Endodermal cell (in vitro differentiated cells): ENCODE measurements around the gene TMEM59. TPM values are rescaled to one million over a fixed set of nuclear protein-coding genes. Genes with fewer than 3 reads are reported as not detected.
A peak's percentile ranks its signal among the peaks of the same experiment; 100 is the strongest.
"Not testable (repeated sequence)": the region's sequence is repeated elsewhere in the genome, so short reads cannot be mapped to it uniquely, and the experiment has no call there.

Source experiments
- DNase-seq: peaks from one replicate; pipeline ENCODE4 v3.0.0-alpha.2; 2017
- H3K27ac ChIP-seq: 2 replicates; pipeline ENCODE4 v1.5.1; 2013; ENCODE audit warnings: mild to moderate bottlenecking, low read depth, low read length, moderate library complexity
- H3K27me3 ChIP-seq: 2 replicates; pipeline ENCODE4 v1.6.1; 2013; ENCODE audit warnings: mild to moderate bottlenecking, low read length, moderate library complexity; ENCODE audit not compliant: insufficient read depth, control insufficient read depth, poor library complexity, severe bottlenecking
- H3K36me3 ChIP-seq: 2 replicates; pipeline ENCODE4 v1.7.0; 2013; ENCODE audit warnings: mild to moderate bottlenecking, low read length, moderate library complexity; ENCODE audit not compliant: control insufficient read depth, insufficient read depth
- H3K4me1 ChIP-seq: one replicate; pipeline ENCODE4 v1.7.0; 2013; ENCODE audit warnings: low read length; ENCODE audit not compliant: control insufficient read depth, insufficient read depth
- H3K4me3 ChIP-seq: 2 replicates; pipeline ENCODE4 v1.5.1; 2013; ENCODE audit warnings: mild to moderate bottlenecking, low read length, moderate library complexity
- H3K9ac ChIP-seq: 2 replicates; pipeline ENCODE4 v1.6.1; 2013; ENCODE audit warnings: mild to moderate bottlenecking, low read length, moderate library complexity; ENCODE audit not compliant: poor library complexity, severe bottlenecking; ENCODE audit errors: extremely low read depth
- H3K9me3 ChIP-seq: 2 replicates; pipeline ENCODE4 v1.6.1; 2013; ENCODE audit warnings: mild to moderate bottlenecking, low read length, moderate library complexity; ENCODE audit not compliant: control insufficient read depth
- H3K27ac Mint-ChIP-seq: 2 replicates; pipeline ENCODE4 v1.8.0; 2020; ENCODE audit warnings: mixed read lengths
- H3K27me3 Mint-ChIP-seq: 2 replicates; pipeline ENCODE4 v1.8.0; 2021; ENCODE audit warnings: mild to moderate bottlenecking, mixed read lengths; ENCODE audit not compliant: insufficient read depth
- H3K36me3 Mint-ChIP-seq: 2 replicates; pipeline ENCODE4 v1.8.0; 2020; ENCODE audit warnings: low read depth, mixed read lengths
- H3K4me1 Mint-ChIP-seq: 2 replicates; pipeline ENCODE4 v1.8.0; 2020; ENCODE audit warnings: mixed read lengths
- H3K4me3 Mint-ChIP-seq: 2 replicates; pipeline ENCODE4 v1.8.0; 2020; ENCODE audit warnings: mild to moderate bottlenecking, moderate library complexity, mixed read lengths
- H3K9me3 Mint-ChIP-seq: 2 replicates; pipeline ENCODE4 v1.8.0; 2020; ENCODE audit warnings: mild to moderate bottlenecking, mixed read lengths
- CTCF ChIP-seq: fragments of 200-600 bp; sonication (generic); conservative IDR thresholded peaks from 2 replicates; pipeline ENCODE4 v1.5.0; 2021; ENCODE audit warnings: antibody characterized with exemption, mild to moderate bottlenecking
- WGBS, 2 experiments: methylation state at CpG; one replicate each; pipeline versions ENCODE4 v1.1.5 to v1.1.7; 2013; ENCODE audit warnings: missing lambda C conversion rate in 2 of 2, mixed read lengths in 1 of 2; ENCODE audit not compliant: insufficient coverage in 1 of 2, insufficient read length in 1 of 2; 5-methylcytosine and 5-hydroxymethylcytosine counted together
- total RNA-seq, 2 donors: library from RNA; stranded (reverse); fragmentation: NEBNext Ultra II Directional in 1 of 2; extraction: Animal tissue kit (Norgen Biotek cat#: 25700) in 1 of 2; gene quantifications; 2 replicates in 1 of 2; 3 replicates in 1 of 2; pipeline ENCODE4 v1.2.1, GENCODE V29; 2021

Gene TMEM59
- total RNA-seq, 2 donors from 2014 or later: 99.6 to 112 TPM

GRCh38 chr1:54006508-54006907, 46.5 kb downstream of the TMEM59 start:
- no peak for TF ChIP-seq CTCF
- Histone ChIP-seq H3K4me3 (no peak overlapping the region), H3K27me3 (no peaks in the 10 kb centered on the region), H3K9me3 (peaks cover 35% of the 10 kb centered on the region), H3K4me1 (no peaks in the 10 kb centered on the region), H3K36me3 (no peaks in the 10 kb centered on the region), H3K9ac (no peak overlapping the region), H3K27ac (no peak overlapping the region)
- Mint-ChIP-seq H3K36me3 (peaks cover 2% of the 10 kb centered on the region), H3K27ac (no peak overlapping the region), H3K4me1 (peaks cover 2% of the 10 kb centered on the region), H3K4me3 (no peak overlapping the region), H3K27me3 (peaks cover 1% of the 10 kb centered on the region), H3K9me3 (peaks cover 29% of the 10 kb centered on the region)
- 90 to 96% methylated on average over 4 of the region's 4 CpGs for WGBS, 2 experiments
- no peak for DNase-seq

- Mint-ChIP-seq H3K9me3 (peaks cover 29% of the 10 kb centered on the region), H3K27me3 (no peaks in the 10 kb centered on the region), H3K36me3 (peaks cover 2% of the 10 kb centered on the region), H3K27ac (no peak overlapping the region), H3K4me1 (peaks cover 3% of the 10 kb centered on the region), H3K4me3 (no peak overlapping the region)
- no peak overlapping the region for H3K27ac ChIP-seq
- peaks cover 35% of the 10 kb centered on the region for H3K9me3 ChIP-seq
- DNase-seq: no peak
- no peak overlapping the region for H3K9ac ChIP-seq
- no peak for TF ChIP-seq CTCF
- H3K36me3 ChIP-seq: no peaks in the 10 kb centered on the region
- WGBS, 2 experiments: 95% methylated on average over 8 to 27 of the region's 27 CpGs
- H3K27me3 ChIP-seq: no peaks in the 10 kb centered on the region
- H3K4me1 ChIP-seq: no peaks in the 10 kb centered on the region
- peak overlapping the region; percentile 56 for H3K4me3 ChIP-seq
Measured at GRCh38 chr1:54004481-54005049, 48.4 kb downstream of the TMEM59 start.

- H3K36me3 Mint-ChIP-seq, H3K4me3 ChIP-seq, H3K27ac ChIP-seq, H3K4me1 Mint-ChIP-seq, DNase-seq, H3K36me3 ChIP-seq, H3K9ac ChIP-seq, H3K27me3 ChIP-seq, H3K4me1 ChIP-seq, H3K27me3 Mint-ChIP-seq, H3K4me3 Mint-ChIP-seq, H3K27ac Mint-ChIP-seq: not testable (repeated sequence)
- peaks cover 29% of the 10 kb centered on the region for H3K9me3 Mint-ChIP-seq
- H3K9me3 ChIP-seq: peaks cover 35% of the 10 kb centered on the region
- WGBS, 2 experiments: 95 to 96% methylated on average over 15 to 19 of the region's 19 CpGs
Measured at GRCh38 chr1:54003750-54004480, 49.1 kb downstream of the TMEM59 start.
